K562 (cell line): ENCODE measurements around the gene MYL11. TPM values are rescaled to one million over a fixed set of nuclear protein-coding genes. Genes with fewer than 3 reads are reported as not detected.

Experiments used
- COPS2 ChIP-seq: fragments of 450-650 bp; conservative IDR thresholded peaks from 2 replicates; pipeline ENCODE4 v1.6.1; 2016; ENCODE audit warnings: mild to moderate bottlenecking, moderate library complexity
- MIER1 ChIP-seq: fragments of 450-650 bp; IDR thresholded peaks from 2 replicates; pipeline ENCODE4 v1.6.1; 2016; ENCODE audit warnings: antibody characterized with exemption, mild to moderate bottlenecking, low read depth
- POLR3A ChIP-seq: IDR thresholded peaks from 2 replicates; pipeline ENCODE4 v1.6.1; 2011; ENCODE audit warnings: borderline replicate concordance, mild to moderate bottlenecking, moderate library complexity; ENCODE audit not compliant: insufficient read length, insufficient read depth; ENCODE audit errors: extremely low read depth
- RREB1 ChIP-seq: fragments of 250-450 bp; sonication (Bioruptor Pico); IDR thresholded peaks from 2 replicates; pipeline ENCODE4 v1.4.0; 2020
- SMAD3 ChIP-seq: fragments of 450-650 bp; formaldehyde crosslinking; conservative IDR thresholded peaks from 2 replicates; pipeline ENCODE4 v1.4.0; 2020; ENCODE audit warnings: mild to moderate bottlenecking
- THRAP3 ChIP-seq: fragments of 450-650 bp; IDR thresholded peaks from 2 replicates; pipeline ENCODE4 v1.6.1; 2016; ENCODE audit warnings: mild to moderate bottlenecking, inconsistent platforms, borderline replicate concordance
- ZNF280B ChIP-seq: fragments of 250-450 bp; sonication (Bioruptor Pico); IDR thresholded peaks from 2 replicates; pipeline ENCODE4 v1.5.1; 2021; ENCODE audit warnings: mild to moderate bottlenecking
- ZNF407 ChIP-seq: fragments of 450-650 bp; IDR thresholded peaks from 2 replicates; pipeline ENCODE4 v1.6.1; 2016; ENCODE audit warnings: low read depth
- ZNF696 ChIP-seq: fragments of 250-450 bp; sonication (Bioruptor Pico); conservative IDR thresholded peaks from 2 replicates; pipeline ENCODE4 v1.4.0; 2020; ENCODE audit warnings: mild to moderate bottlenecking, moderate library complexity
- polyA plus RNA-seq, 8 experiments: library from polyadenylated mRNA; depleted of rRNA in 4 of 8; stranded (reverse) in 5 of 8; unstranded in 3 of 8; fragments of >200 nt; fragmentation: Nextera tagmentation in 2 of 8; fragmentation: Illumina TruSeq in 1 of 8; extraction: Ambion mirVana in 2 of 8; extraction: Trizol in 1 of 8; gene quantifications; 2 replicates each; pipeline versions ENCODE4 v1.2.1 to v1.2.3, GENCODE V29; 2011 to 2014; ENCODE audit warnings: inconsistent platforms in 1 of 8, missing spikeins in 1 of 8
- total RNA-seq, 7 experiments: library from RNA; depleted of rRNA in 6 of 7; stranded (reverse); fragments of >200 nt in 6 of 7; fragmentation: Illumina TruSeq in 2 of 7; extraction: Trizol in 2 of 7; gene quantifications; 2 replicates each; pipeline versions ENCODE4 v1.2.1 to v1.2.3, GENCODE V29; 2011 to 2021; ENCODE audit warnings: low replicate concordance in 1 of 7

The MYL11 gene
- total and polyA plus RNA-seq, 9 of the 15 experiments (the other 6 are each of a cell fraction or from before 2014, with no cell fraction given): 0.31 to 1.5 (median 0.73) TPM; not detected in 4

GRCh38 chr16:30355144-30355953 is 19.3 kb upstream of the MYL11 start, which contains the start of gene CD2BP2 (continued):
- TF ChIP-seq ZNF407: no peak
- no peak for TF ChIP-seq MIER1
- no peak for TF ChIP-seq POLR3A
- TF ChIP-seq RREB1 (CRISPR knock-in tag): no peak
- TF ChIP-seq ZNF280B: no peak
- TF ChIP-seq COPS2: no peak
- no peak for TF ChIP-seq ZNF696 (CRISPR knock-in tag)
- TF ChIP-seq THRAP3: no peak
- no peak for TF ChIP-seq SMAD3 (CRISPR knock-in tag)
